Putamen (tissue), 1 donor: ENCODE data around the gene RALGPS1.
A peak's percentile ranks its signal among the peaks of the same experiment; 100 is the strongest.

Experiments used
- DNase-seq: peaks from one replicate; pipeline ENCODE4 v3.0.0-alpha.2; 2016; ENCODE audit warnings: low spot score

The RALGPS1 gene

GRCh38 chr9:127022913-127023660 is 108.5 kb downstream of the RALGPS1 start:
- no peak for DNase-seq

GRCh38 chr9:127025042-127025441 is 110.5 kb downstream of the RALGPS1 start:
- DNase-seq, result no peak

- DNase-seq, result no peak
Measured at GRCh38 chr9:127027694-127028093, 113.1 kb downstream of the RALGPS1 start.

GRCh38 chr9:127029548-127029947 is 115.0 kb downstream of the RALGPS1 start:
- no peak for DNase-seq

- DNase-seq, result peak; percentile 62
Measured at GRCh38 chr9:127030814-127031740, 116.5 kb downstream of the RALGPS1 start.

GRCh38 chr9:127032256-127032655 is 117.7 kb downstream of the RALGPS1 start:
- no peak for DNase-seq

- DNase-seq, result no peak
Measured at GRCh38 chr9:127033061-127033460, 118.5 kb downstream of the RALGPS1 start.

GRCh38 chr9:127033789-127034188 is 119.2 kb downstream of the RALGPS1 start:
- no peak for DNase-seq

GRCh38 chr9:127034691-127035090 is 120.1 kb downstream of the RALGPS1 start:
- DNase-seq, result no peak

- DNase-seq, result no peak
Measured at GRCh38 chr9:127035423-127035822, 120.8 kb downstream of the RALGPS1 start.

- DNase-seq, result peak; percentile 76
Measured at GRCh38 chr9:127035948-127036347, 121.4 kb downstream of the RALGPS1 start.

- DNase-seq, result no peak
Measured at GRCh38 chr9:127036437-127036836, 121.9 kb downstream of the RALGPS1 start.

GRCh38 chr9:127038531-127038930 is 123.9 kb downstream of the RALGPS1 start:
- no peak for DNase-seq

- no peak for DNase-seq
Measured at GRCh38 chr9:127039492-127039891, 124.9 kb downstream of the RALGPS1 start.

GRCh38 chr9:127045148-127045547 is 130.6 kb downstream of the RALGPS1 start:
- DNase-seq, result no peak

- DNase-seq, result no peak
Measured at GRCh38 chr9:127047971-127048370, 133.4 kb downstream of the RALGPS1 start.

- DNase-seq, result peak; percentile 49
Measured at GRCh38 chr9:127049044-127049443, 134.5 kb downstream of the RALGPS1 start.

- DNase-seq, result no peak
Measured at GRCh38 chr9:127049581-127049980, 135.0 kb downstream of the RALGPS1 start.

GRCh38 chr9:127050152-127050551 is 135.6 kb downstream of the RALGPS1 start:
- no peak for DNase-seq

GRCh38 chr9:127050591-127051001 is 136.0 kb downstream of the RALGPS1 start:
- no peak for DNase-seq

- DNase-seq, result no peak
Measured at GRCh38 chr9:127051881-127052595, 137.5 kb downstream of the RALGPS1 start.

GRCh38 chr9:127053057-127053821 is 138.7 kb downstream of the RALGPS1 start:
- peak; percentile 80 for DNase-seq
